ENCODE measurements around the gene PLEKHA1.

GRCh38 chr10:122348935-122349361 lies 25.6 kb upstream of the PLEKHA1 start:
- TF ChIP-seq CTCF (conservative IDR thresholded peaks at IDR 0.05; ENCODE audit: low read depth, low read length) (no peak), POLR2A (IDR thresholded peaks at IDR 0.05; ENCODE audit: low read depth, low read length) (no peak), CEBPB (IDR thresholded peaks at IDR 0.05; ENCODE audit: low read depth, low read length) (no peak), SMC3 (IDR thresholded peaks at IDR 0.05; ENCODE audit: low read depth, low read length) (no peak), MAZ (IDR thresholded peaks at IDR 0.05; ENCODE audit: borderline replicate concordance, low read depth, low read length) (no peak), RFX5 (IDR thresholded peaks at IDR 0.05; ENCODE audit: low read depth, low read length) (no peak), USF2 (IDR thresholded peaks at IDR 0.05; ENCODE audit: low read depth, low read length) (no peak), NFE2L2 (IDR thresholded peaks at IDR 0.05; ENCODE audit: low read depth, low read length) (no peak), CHD1 (IDR thresholded peaks at IDR 0.05; ENCODE audit: low read depth, low read length) (no peak), FOS (IDR thresholded peaks at IDR 0.05; ENCODE audit: low read depth, low read length) (no peak), ELK1 (IDR thresholded peaks at IDR 0.05; ENCODE audit: borderline replicate concordance, low read depth, low read length) (no peak), MAFK (IDR thresholded peaks at IDR 0.05; ENCODE audit: low read depth, low read length) (no peak)
